ENCODE data around the gene PEX13. TPM values are rescaled to one million over a fixed set of nuclear protein-coding genes. Genes with fewer than 3 reads are reported as not detected.

Gene PEX13
- total RNA-seq, 1 experiment from 2014 or later = 19.8 TPM

GRCh38 chr2:61044636-61045035 is 27.1 kb downstream of the PEX13 start:
- H3K4me1 ChIP-seq (ENCODE audit: control insufficient read depth in 1 of 2, insufficient read depth in 2 of 2, low read length in 2 of 2) = no peaks in the 10 kb centered on the region
- H3K27ac ChIP-seq (ENCODE audit: low read depth, low read length) = no peak overlapping the region
- H3K4me2 ChIP-seq (ENCODE audit: low read length) = no peak overlapping the region
- DNase-seq (ENCODE audit: low read depth, low spot score) (no peak), ATAC-seq (no peak)
- peaks cover 10 to 15% of the 10 kb centered on the region in 2 experiments; a peak in 3 of 4 replicates for H3K36me3 ChIP-seq (ENCODE audit: control insufficient read depth in 1 of 2, insufficient read depth in 2 of 2, low read length in 2 of 2)
- no peaks in the 10 kb centered on the region for H3K9me2 ChIP-seq (ENCODE audit: insufficient read depth)
- no peak overlapping the region for H2AFZ ChIP-seq (ENCODE audit: low read depth, low read length, poor library complexity, severe bottlenecking)
- intact Hi-C loops (cut with micrococcal nuclease) = no loop called here
- no peak overlapping the region for H3K4me3 ChIP-seq (replicated peaks in 1 of 2; ENCODE audit: low read depth in 1 of 2, low read length in 2 of 2)
- CTCF ChIA-PET = no interaction called here
- RAD21 ChIA-PET (ENCODE audit: low non-redundant PET in 1 of 2, low total read pairs in 2 of 2, uncharacterized antibody in 2 of 2, unreplicated experiment in 2 of 2) = no interaction called here
- POLR2A ChIA-PET = no interaction called here
- no peaks in the 10 kb centered on the region for H3K9me3 ChIP-seq (ENCODE audit: control insufficient read depth in 1 of 2, insufficient read depth in 1 of 2, low read depth in 1 of 2, low read length in 2 of 2)
- no peaks in the 10 kb centered on the region for H3K79me2 ChIP-seq (ENCODE audit: insufficient read depth, low read length)
- H3K9ac ChIP-seq (ENCODE audit: low read length) = no peak overlapping the region
- no peaks in the 10 kb centered on the region for H4K20me1 ChIP-seq (ENCODE audit: insufficient read depth)
- TF ChIP-seq SRF (IDR thresholded peaks at IDR 0.05; ENCODE audit: low read depth) (no peak), RAD21 (IDR thresholded peaks at IDR 0.05; ENCODE audit: low read depth) (no peak), YY1 (IDR thresholded peaks at IDR 0.05; ENCODE audit: extremely low read depth, insufficient replicate concordance, low read depth, low read length) (no peak), SP1 (IDR thresholded peaks at IDR 0.05; ENCODE audit: low read depth) (no peak), TCF7L2 (IDR thresholded peaks at IDR 0.05; ENCODE audit: borderline replicate concordance, extremely low read depth, insufficient read depth, insufficient read length) (no peak), POLR2AphosphoS5 (IDR thresholded peaks at IDR 0.05; ENCODE audit: low read depth, low read length) (no peak), CEBPB (IDR thresholded peaks at IDR 0.05; ENCODE audit: low read depth) (no peak), EGR1 (IDR thresholded peaks at IDR 0.05; ENCODE audit: low read depth) (no peak), ELF1 (IDR thresholded peaks at IDR 0.05; ENCODE audit: borderline replicate concordance, low read depth) (no peak), POLR2A (IDR thresholded peaks at IDR 0.05; ENCODE audit: borderline replicate concordance, extremely low read depth, insufficient read depth, insufficient read length) (no peak), ATF3 (IDR thresholded peaks at IDR 0.05) (no peak), FOSL1 (IDR thresholded peaks at IDR 0.05; ENCODE audit: low read depth) (no peak), JUND (IDR thresholded peaks at IDR 0.05) (no peak), SIN3A (IDR thresholded peaks at IDR 0.05; ENCODE audit: low read depth) (no peak), CTCF (IDR thresholded peaks at IDR 0.05 in 2 of 3, conservative IDR thresholded peaks at IDR 0.05 in 1 of 3; ENCODE audit: borderline replicate concordance in 1 of 3, insufficient read depth in 1 of 3, low read depth in 2 of 3, low read length in 2 of 3) (no peak), REST (IDR thresholded peaks at IDR 0.05; ENCODE audit: low read depth) (no peak), EZH2 (IDR thresholded peaks at IDR 0.05) (no peak), MAX (IDR thresholded peaks at IDR 0.05) (no peak)
- BruUV-seq (replicated peaks) = no TSS peak
- no peaks in the 10 kb centered on the region for H3K27me3 ChIP-seq (ENCODE audit: insufficient read depth, low read length)

Data from HCT116 (cell line).